ENCODE results near the gene RAB26. TPM values are rescaled to one million over a fixed set of nuclear protein-coding genes. Genes with fewer than 3 reads are reported as not detected.

Gene RAB26
- total RNA-seq, 1 donor = 0.27 TPM

DNA sequence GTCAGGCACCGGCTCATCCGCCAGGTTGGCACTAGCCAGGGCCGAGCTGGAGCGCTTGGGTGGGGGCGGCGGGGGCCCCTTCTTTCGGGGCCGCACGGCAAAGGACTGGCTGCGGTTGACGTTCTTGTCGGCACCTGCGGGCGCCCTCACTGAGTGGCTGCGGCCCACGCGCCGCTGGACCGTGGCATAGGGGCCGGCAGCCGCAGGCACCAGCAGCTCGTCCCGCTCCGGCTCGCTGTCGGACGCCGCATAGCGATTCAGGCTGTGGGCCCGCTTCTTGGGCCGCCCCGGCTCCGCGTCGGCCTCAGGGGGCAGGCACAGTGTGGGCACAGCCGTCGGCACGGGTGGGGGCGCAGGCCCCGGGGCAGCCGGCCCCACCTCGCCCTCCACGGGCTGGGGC is 32.0 kb downstream of the RAB26 start:
- H3K4me3 ChIP-seq (ENCODE audit: low read depth, low read length) = no peak overlapping the region
- TF ChIP-seq, protein P1, sequence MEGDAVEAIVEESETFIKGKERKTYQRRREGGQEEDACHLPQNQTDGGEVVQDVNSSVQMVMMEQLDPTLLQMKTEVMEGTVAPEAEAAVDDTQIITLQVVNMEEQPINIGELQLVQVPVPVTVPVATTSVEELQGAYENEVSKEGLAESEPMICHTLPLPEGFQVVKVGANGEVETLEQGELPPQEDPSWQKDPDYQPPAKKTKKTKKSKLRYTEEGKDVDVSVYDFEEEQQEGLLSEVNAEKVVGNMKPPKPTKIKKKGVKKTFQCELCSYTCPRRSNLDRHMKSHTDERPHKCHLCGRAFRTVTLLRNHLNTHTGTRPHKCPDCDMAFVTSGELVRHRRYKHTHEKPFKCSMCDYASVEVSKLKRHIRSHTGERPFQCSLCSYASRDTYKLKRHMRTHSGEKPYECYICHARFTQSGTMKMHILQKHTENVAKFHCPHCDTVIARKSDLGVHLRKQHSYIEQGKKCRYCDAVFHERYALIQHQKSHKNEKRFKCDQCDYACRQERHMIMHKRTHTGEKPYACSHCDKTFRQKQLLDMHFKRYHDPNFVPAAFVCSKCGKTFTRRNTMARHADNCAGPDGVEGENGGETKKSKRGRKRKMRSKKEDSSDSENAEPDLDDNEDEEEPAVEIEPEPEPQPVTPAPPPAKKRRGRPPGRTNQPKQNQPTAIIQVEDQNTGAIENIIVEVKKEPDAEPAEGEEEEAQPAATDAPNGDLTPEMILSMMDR (IDR thresholded peaks at IDR 0.05; ENCODE audit: insufficient read depth, low read length) = no peak
- DNase-seq (ENCODE audit: low read depth) = no peak

DNA sequence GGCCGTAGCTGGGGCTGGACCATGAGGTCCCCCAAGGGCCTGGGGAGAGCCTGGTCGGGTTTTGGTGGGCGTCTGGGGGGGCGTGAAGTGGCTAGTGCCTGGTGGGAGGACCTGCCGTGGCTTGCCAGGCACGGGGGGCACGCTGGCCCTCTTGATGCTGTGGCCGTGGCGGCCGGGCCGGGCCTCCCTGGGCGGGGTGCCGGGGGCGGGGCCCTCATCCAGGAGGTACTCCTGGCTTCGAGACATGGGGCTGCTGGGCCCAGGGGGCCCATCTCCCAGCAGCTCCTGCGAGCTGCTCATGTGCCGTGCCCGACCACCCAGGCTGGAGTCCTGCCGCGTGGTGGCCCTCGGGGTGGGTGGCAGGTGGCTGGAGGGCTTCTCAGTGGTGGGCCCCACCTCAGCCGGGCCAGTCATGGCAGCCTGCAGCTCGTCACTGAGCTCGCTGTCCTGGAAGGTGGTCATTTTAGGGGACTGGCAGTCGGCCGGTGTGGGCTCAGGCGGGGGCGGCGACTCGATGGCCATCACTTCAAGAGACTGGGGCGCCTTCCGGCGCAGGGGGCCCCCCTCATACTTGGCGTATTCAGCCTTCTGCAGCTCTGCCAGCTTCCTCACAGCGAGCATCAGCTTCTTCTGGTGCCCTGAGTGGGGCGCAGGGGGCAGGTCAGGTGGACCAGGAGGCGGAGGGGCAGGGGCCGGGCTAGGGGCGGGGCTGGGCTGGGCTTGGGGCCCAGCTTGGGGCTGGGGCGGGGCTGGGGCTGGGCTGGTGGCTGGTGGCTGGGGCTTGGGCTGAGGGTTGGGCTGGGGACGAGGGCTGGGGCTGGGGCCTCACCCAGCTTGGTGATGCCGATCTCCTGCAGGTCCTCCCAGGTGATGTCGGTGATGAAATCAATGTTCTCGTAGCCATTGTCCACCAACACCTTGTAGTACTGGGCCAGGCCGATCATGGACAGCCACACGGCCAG is 32.8 kb downstream of the RAB26 start:
- no peak for DNase-seq (ENCODE audit: low read depth)
- TF ChIP-seq, protein P1 (IDR thresholded peaks at IDR 0.05; ENCODE audit: insufficient read depth, low read length) = no peak
- H3K4me3 ChIP-seq (ENCODE audit: low read depth, low read length) = no peak overlapping the region

GRCh38 chr16:2181952-2182351 is 33.5 kb downstream of the RAB26 start:
- DNase-seq (ENCODE audit: low read depth) = no peak
- no peak overlapping the region for H3K4me3 ChIP-seq (ENCODE audit: low read depth, low read length)
- TF ChIP-seq, protein P1 (IDR thresholded peaks at IDR 0.05; ENCODE audit: insufficient read depth, low read length) = no peak

GRCh38 chr16:2183671-2184070 is 35.2 kb downstream of the RAB26 start:
- TF ChIP-seq, protein P1 (IDR thresholded peaks at IDR 0.05; ENCODE audit: insufficient read depth, low read length) = no peak
- DNase-seq (ENCODE audit: low read depth) = no peak
- H3K4me3 ChIP-seq (ENCODE audit: low read depth, low read length) = no peak overlapping the region

DNA sequence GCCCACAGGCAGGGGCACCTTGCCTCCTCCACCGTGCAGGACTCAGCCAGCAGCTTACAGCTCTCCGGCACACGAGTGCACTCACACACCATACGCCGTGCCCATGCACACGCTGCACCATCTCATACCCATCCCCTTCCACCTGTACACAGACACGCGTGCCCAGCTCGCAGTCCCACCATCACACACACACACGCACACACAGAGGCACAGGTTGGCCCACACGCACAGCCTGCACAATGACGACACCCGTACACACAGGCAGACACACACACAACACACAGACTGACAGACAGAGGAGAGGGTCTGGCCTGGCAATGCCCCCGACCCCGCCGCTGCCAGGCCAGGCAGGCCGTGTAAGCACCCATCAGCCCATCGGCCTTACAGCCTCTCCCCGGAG is 35.9 kb downstream of the RAB26 start:
- DNase-seq (ENCODE audit: low read depth) = no peak
- TF ChIP-seq, protein P1 (IDR thresholded peaks at IDR 0.05; ENCODE audit: insufficient read depth, low read length) = no peak

DNA sequence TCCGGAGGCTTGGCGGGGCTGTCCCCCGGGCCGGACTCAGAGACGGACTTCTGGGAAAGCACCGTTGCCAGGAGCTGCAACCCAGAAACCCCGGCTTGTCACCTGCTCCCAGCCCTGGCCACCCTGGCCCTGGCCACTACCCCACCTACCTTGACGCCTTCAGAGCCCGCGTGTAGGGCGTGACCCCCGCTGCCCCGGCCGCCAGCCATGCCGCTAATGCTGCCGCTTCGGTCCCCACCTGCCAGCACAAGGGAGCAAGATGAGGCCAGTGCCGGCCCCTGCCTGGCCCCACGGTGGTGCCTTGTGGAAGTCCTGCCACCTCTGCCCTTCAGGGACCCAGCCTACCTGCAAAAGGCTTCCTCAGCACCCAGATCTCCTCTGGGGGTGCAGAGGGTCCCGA is 36.5 kb downstream of the RAB26 start:
- DNase-seq (ENCODE audit: low read depth) = no peak
- H3K4me3 ChIP-seq (ENCODE audit: low read depth, low read length) = no peak overlapping the region
- TF ChIP-seq, protein P1 (IDR thresholded peaks at IDR 0.05; ENCODE audit: insufficient read depth, low read length) = no peak

More for the DNA sequence above, 35.9 kb downstream of the RAB26 start:
- H3K4me3 ChIP-seq (ENCODE audit: low read depth, low read length) = no peak overlapping the region
